Gastroesophageal sphincter (tissue), 4 donors: ENCODE results near the gene HSPA1A. TPM values are rescaled to one million over a fixed set of nuclear protein-coding genes. Genes with fewer than 3 reads are reported as not detected.
"Not testable (repeated sequence)": the region's sequence is repeated elsewhere in the genome, so short reads cannot be mapped to it uniquely, and the experiment has no call there.

Experiments used
- ATAC-seq: fragments of 150-250 bp; one replicate; pipeline ENCODE4 v1.9.1; 2016; ENCODE audit warnings: mild to moderate bottlenecking, moderate library complexity
- H3K27ac ChIP-seq, 4 donors: fragments of 200-600 bp; sonication (generic) in 3 of 4; 1 replicate in 3 of 4; 2 replicates in 1 of 4; pipeline ENCODE4 v1.5.1; 2016 to 2019
- H3K27me3 ChIP-seq: fragments of 200-600 bp; sonication (generic); one replicate; pipeline ENCODE4 v1.5.1; 2019
- H3K36me3 ChIP-seq, 2 donors: fragments of 200-600 bp; sonication (generic); one replicate each; pipeline ENCODE4 v1.5.1; 2019; ENCODE audit warnings: control low read depth in 1 of 2
- H3K4me1 ChIP-seq, 3 donors: fragments of 200-600 bp; sonication (generic); 1 replicate in 2 of 3; 2 replicates in 1 of 3; pipeline ENCODE4 v1.5.1; 2016 to 2019; ENCODE audit warnings: control low read depth in 2 of 3
- H3K4me3 ChIP-seq, 2 donors: fragments of 200-600 bp; sonication (generic); one replicate each; pipeline ENCODE4 v1.5.1; 2019; ENCODE audit warnings: mild to moderate bottlenecking in 1 of 2, moderate library complexity in 1 of 2
- H3K9me3 ChIP-seq, 3 donors: fragments of 200-600 bp; sonication (generic); one replicate each; pipeline ENCODE4 v1.5.1; 2017 to 2019; ENCODE audit warnings: control low read depth in 2 of 3
- EP300 ChIP-seq: sonication (generic); formaldehyde crosslinking; IDR thresholded peaks from one replicate; pipeline ENCODE4 v1.6.1; 2017; ENCODE audit warnings: antibody characterized with exemption, mild to moderate bottlenecking
- POLR2A ChIP-seq, 2 donors: fragments of 450-650 bp; IDR thresholded peaks; one replicate each; pipeline ENCODE4 v1.6.1; 2017; ENCODE audit warnings: antibody characterized with exemption in 2 of 2, mild to moderate bottlenecking in 2 of 2, moderate library complexity in 1 of 2
- POLR2AphosphoS5 ChIP-seq: sonication (generic); formaldehyde crosslinking; IDR thresholded peaks from one replicate; pipeline ENCODE4 v1.6.1; 2017; ENCODE audit warnings: antibody characterized with exemption
- WGBS, 2 donors: methylation state at CpG; one replicate each; pipeline ENCODE4 v1.1.5; 2018; ENCODE audit warnings: low coverage in 1 of 2; 5-methylcytosine and 5-hydroxymethylcytosine counted together
- total RNA-seq, 4 donors: library from RNA; depleted of rRNA; stranded (reverse); fragments of >200 nt; gene quantifications; one replicate each; pipeline ENCODE4 v1.1.0, GENCODE V29; 2016
- TF ChIP-seq, protein P1 (sequence below), 4 experiments: fragments of 200-600 bp in 2 of 4; fragments of 450-650 bp in 2 of 4; sonication (generic) in 1 of 4; IDR thresholded peaks; one replicate each; pipeline ENCODE4 v1.5.1; 2017 to 2019; ENCODE audit warnings: antibody characterized with exemption in 4 of 4, mild to moderate bottlenecking in 2 of 4, moderate library complexity in 2 of 4

HSPA1A gene
- total RNA-seq, 4 donors from 2014 or later = 287 to 496 (median 351) TPM

DNA sequence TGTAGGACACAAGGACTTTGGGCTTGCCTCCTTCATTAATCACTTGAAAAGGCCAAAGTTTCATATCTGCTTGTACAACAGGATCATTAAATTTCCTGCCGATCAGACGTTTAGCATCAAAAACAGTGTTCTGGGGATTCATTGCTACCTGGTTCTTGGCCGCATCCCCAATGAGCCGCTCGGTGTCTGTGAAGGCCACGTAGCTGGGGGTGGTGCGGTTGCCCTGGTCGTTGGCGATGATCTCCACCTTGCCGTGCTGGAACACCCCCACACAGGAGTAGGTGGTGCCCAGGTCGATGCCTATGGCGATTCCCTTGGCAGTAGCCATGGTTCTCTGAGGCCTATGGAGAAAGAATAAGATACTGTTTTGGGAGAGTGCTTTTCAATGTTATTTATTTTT, 3.7 kb upstream of the HSPA1A start:
- Histone ChIP-seq H3K36me3 (no peaks in the 10 kb centered on the region), H3K27ac (no peak overlapping the region), H3K27me3 (no peaks in the 10 kb centered on the region), H3K9me3 (no peaks in the 10 kb centered on the region), H3K4me1 (peaks cover 3 to 22% (median 7%) of the 10 kb centered on the region in 3 donors), H3K4me3 (no peak overlapping the region)
- no peak for TF ChIP-seq POLR2A (IDR thresholded peaks at IDR 0.05)
- no peak for TF ChIP-seq POLR2AphosphoS5
- TF ChIP-seq, protein P1, sequence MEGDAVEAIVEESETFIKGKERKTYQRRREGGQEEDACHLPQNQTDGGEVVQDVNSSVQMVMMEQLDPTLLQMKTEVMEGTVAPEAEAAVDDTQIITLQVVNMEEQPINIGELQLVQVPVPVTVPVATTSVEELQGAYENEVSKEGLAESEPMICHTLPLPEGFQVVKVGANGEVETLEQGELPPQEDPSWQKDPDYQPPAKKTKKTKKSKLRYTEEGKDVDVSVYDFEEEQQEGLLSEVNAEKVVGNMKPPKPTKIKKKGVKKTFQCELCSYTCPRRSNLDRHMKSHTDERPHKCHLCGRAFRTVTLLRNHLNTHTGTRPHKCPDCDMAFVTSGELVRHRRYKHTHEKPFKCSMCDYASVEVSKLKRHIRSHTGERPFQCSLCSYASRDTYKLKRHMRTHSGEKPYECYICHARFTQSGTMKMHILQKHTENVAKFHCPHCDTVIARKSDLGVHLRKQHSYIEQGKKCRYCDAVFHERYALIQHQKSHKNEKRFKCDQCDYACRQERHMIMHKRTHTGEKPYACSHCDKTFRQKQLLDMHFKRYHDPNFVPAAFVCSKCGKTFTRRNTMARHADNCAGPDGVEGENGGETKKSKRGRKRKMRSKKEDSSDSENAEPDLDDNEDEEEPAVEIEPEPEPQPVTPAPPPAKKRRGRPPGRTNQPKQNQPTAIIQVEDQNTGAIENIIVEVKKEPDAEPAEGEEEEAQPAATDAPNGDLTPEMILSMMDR (IDR thresholded peaks at IDR 0.05) = no peak
- no peak for TF ChIP-seq EP300
- no peak for ATAC-seq
- WGBS, 2 donors = 94 to 96% methylated on average over 6 of the region's 12 CpGs

DNA sequence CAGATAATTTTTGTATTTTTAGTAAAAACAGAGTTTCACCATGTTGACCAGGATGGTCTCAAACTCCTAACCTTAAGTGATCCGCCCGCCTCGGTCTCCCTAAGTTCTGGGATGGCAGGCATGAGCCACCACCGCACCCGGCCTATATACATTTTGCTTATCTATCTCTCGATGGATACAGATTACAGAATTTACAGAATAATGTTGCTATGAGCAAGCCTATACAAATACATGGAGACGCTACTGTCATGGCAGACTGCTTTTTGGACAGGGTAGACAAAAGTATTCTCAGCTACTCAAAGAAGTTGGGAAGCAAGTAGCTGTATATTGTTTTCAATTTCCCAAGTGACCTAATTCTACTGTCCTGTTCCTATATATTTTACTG, 1.9 kb upstream of the HSPA1A start:
- no peaks in the 10 kb centered on the region for H3K36me3 ChIP-seq
- 92 to 98% methylated on average over 7 of the region's 7 CpGs for WGBS, 2 donors
- no peaks in the 10 kb centered on the region for H3K27me3 ChIP-seq
- peak overlapping the region in 1 of 2 donors; percentile 60 for H3K4me3 ChIP-seq
- ATAC-seq = no peak
- no peaks in the 10 kb centered on the region for H3K9me3 ChIP-seq
- TF ChIP-seq POLR2AphosphoS5 = no peak
- TF ChIP-seq EP300 = no peak
- TF ChIP-seq, protein P1 (IDR thresholded peaks at IDR 0.05) = no peak
- no peak for TF ChIP-seq POLR2A (IDR thresholded peaks at IDR 0.05)
- peak overlapping the region; percentile 85 to 100 (median 94) for H3K27ac ChIP-seq
- H3K4me1 ChIP-seq = peaks cover 3 to 23% (median 7%) of the 10 kb centered on the region in 3 donors

DNA sequence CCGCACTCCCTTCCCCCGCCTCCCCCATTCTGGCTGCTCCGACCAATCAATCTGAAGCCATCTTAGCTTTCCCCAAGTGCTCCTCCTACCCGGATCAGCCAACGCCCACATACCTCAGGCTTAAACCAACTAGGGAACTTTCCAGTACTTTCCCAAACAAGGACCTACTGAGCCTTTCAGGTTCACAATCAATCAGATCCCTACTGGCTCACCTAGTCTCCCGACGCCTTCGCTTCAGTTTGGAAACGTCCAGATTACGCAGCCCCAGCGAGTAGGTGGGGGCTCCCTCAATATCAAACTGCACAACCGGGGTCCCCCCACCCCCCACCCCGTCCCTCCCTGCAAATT, 692 bp upstream of the HSPA1A start:
- H3K36me3 ChIP-seq = no peaks in the 10 kb centered on the region
- ATAC-seq = peak; percentile 89
- TF ChIP-seq POLR2AphosphoS5 = peak; percentile 88
- TF ChIP-seq EP300 = no peak
- peak in 1 of 2 donors; percentile 11 for TF ChIP-seq POLR2A (IDR thresholded peaks at IDR 0.05)
- peak overlapping the region; percentile 46 to 60 for H3K4me3 ChIP-seq
- no peaks in the 10 kb centered on the region for H3K9me3 ChIP-seq
- H3K27ac ChIP-seq = peak overlapping the region; percentile 86 to 100 (median 98)
- H3K4me1 ChIP-seq = peaks cover 3 to 35% (median 18%) of the 10 kb centered on the region in 3 donors
- H3K27me3 ChIP-seq = no peaks in the 10 kb centered on the region
- 0% methylated on average over 6 to 11 of the region's 13 CpGs for WGBS, 2 donors

DNA sequence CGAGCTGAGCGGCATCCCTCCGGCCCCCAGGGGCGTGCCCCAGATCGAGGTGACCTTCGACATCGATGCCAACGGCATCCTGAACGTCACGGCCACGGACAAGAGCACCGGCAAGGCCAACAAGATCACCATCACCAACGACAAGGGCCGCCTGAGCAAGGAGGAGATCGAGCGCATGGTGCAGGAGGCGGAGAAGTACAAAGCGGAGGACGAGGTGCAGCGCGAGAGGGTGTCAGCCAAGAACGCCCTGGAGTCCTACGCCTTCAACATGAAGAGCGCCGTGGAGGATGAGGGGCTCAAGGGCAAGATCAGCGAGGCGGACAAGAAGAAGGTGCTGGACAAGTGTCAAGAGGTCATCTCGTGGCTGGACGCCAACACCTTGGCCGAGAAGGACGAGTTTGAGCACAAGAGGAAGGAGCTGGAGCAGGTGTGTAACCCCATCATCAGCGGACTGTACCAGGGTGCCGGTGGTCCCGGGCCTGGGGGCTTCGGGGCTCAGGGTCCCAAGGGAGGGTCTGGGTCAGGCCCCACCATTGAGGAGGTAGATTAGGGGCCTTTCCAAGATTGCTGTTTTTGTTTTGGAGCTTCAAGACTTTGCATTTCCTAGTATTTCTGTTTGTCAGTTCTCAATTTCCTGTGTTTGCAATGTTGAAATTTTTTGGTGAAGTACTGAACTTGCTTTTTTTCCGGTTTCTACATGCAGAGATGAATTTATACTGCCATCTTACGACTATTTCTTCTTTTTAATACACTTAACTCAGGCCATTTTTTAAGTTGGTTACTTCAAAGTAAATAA, 2.0 kb downstream of the HSPA1A start:
- not testable (repeated sequence) for H3K9me3 ChIP-seq, ATAC-seq, H3K27me3 ChIP-seq, H3K36me3 ChIP-seq
- 20 to 37% methylated on average over 1 to 12 of the region's 37 CpGs for WGBS, 2 donors
- TF ChIP-seq, protein P1 (IDR thresholded peaks at IDR 0.05) = peak in 1 of 4 experiments; percentile 16
- Histone ChIP-seq H3K4me3 (peak overlapping the region; percentile 54 to 77), H3K27ac (peak overlapping the region; percentile 64 to 98 (median 89)), H3K4me1 (peaks cover 3 to 55% (median 29%) of the 10 kb centered on the region in 3 donors)

DNA sequence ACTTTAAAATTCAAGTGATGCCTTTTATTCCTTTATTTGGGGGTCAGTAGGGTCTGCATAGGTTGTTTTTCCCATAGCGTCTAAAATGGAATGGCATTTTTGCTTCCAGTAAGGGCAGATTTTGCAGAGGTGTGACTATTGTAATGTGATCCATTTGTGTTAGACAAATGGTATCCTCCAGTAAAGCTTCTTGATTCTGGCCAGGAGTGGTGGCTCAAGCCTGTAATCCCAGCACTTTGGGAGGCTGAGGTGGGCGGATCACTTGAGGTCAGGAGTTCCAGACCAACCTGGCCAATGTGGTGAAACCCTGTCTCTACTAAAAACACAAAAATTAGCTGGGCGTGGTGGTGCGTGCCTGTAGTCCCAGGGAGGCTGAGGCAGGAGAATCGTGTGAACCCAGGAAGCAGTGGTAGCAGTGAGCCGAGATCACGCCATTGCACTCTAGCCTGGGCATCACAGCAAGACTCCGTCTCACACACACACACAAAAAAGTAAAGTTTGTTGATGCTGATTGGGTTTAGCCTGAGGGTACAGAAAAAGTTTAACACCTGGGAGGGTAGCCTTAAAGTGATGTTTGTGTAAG, 2.7 kb downstream of the HSPA1A start:
- 27 to 35% methylated on average over 1 to 5 of the region's 8 CpGs for WGBS, 2 donors
- Histone ChIP-seq H3K27ac (peak overlapping the region; percentile 29 to 98 (median 89)), H3K4me1 (peaks cover 3 to 59% (median 35%) of the 10 kb centered on the region in 3 donors), H3K4me3 (peak overlapping the region; percentile 54 to 77)
- ATAC-seq, H3K9me3 ChIP-seq, H3K36me3 ChIP-seq, H3K27me3 ChIP-seq: not testable (repeated sequence)

DNA sequence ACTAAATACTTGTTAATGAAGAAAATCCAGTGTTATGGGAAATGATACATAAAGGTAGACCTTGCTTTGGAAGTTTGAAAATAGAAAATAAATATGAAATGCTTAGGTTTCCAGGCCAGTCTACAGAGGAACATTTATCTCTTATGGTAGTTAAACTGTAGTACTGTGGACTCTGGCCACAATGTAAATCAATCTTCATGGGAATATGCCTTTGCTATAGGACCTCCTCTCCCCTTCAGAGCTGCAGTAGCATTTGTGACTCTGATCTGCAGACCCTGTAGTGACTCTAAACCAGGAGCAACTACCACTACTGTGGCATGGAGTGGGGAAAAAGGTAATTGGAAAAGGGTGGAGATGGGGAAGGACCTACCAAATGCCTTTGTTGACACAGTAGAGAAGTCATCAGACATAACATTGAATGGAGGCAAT, 4.5 kb downstream of the HSPA1A start:
- no peaks in the 10 kb centered on the region for H3K36me3 ChIP-seq
- peak overlapping the region; percentile 30 to 98 (median 89) for H3K27ac ChIP-seq
- H3K4me1 ChIP-seq = peaks cover 0 to 65% (median 31%) of the 10 kb centered on the region in 3 donors
- no peaks in the 10 kb centered on the region for H3K9me3 ChIP-seq
- TF ChIP-seq, protein P1 (IDR thresholded peaks at IDR 0.05) = no peak
- H3K4me3 ChIP-seq = no peak overlapping the region
- no peaks in the 10 kb centered on the region for H3K27me3 ChIP-seq
- no peak for ATAC-seq

DNA sequence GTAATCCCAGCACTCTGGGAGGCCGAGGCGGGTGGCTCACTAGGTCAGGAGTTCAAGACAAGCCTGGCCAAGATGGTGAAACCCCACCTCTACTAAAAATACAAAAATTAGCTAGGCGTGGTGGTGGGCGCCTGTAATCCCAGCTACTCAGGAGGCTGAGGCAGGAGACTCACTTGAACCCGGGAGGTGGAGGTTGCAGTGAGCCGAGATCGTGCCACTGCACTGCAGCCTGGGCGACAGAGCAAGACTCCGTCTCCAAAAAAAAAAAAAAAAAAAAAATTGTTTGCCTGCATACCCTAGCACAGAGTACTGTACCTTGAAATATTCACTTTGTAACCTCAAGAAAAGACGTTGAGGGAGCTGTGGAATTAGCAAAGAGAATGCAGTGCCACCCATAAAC, 5.1 kb downstream of the HSPA1A start:
- H3K27me3 ChIP-seq, H3K9me3 ChIP-seq, H3K36me3 ChIP-seq, ATAC-seq, H3K4me3 ChIP-seq: not testable (repeated sequence)
- peak overlapping the region; percentile 91 to 99 (median 96) for H3K27ac ChIP-seq
- 72 to 88% methylated on average over 3 to 6 of the region's 10 CpGs for WGBS, 2 donors
- peaks cover 0 to 70% (median 31%) of the 10 kb centered on the region in 3 donors for H3K4me1 ChIP-seq
